ENCODE data around the gene CEP85L. TPM values are rescaled to one million over a fixed set of nuclear protein-coding genes. Genes with fewer than 3 reads are reported as not detected.

The CEP85L gene
- total and polyA plus RNA-seq, 12 donors = 1.0 to 19.2 (median 8.1) TPM

GRCh38 chr6:118542184-118542952, 109.0 kb downstream of the CEP85L start:
- 92 to 95% methylated on average over 3 of the region's 3 CpGs for WGBS, 2 donors
- ATAC-seq (no peak), DNase-seq (no peak)
- no peaks in the 10 kb centered on the region for H3K27me3 ChIP-seq
- peaks cover 0 to 52% (median 11%) of the 10 kb centered on the region in 9 donors for H3K4me1 ChIP-seq
- intact Hi-C loops (cut with DNase I) = loop anchor here in 2 of 10 donors (5.0 to 10.0 kb wide), 2 partner anchors 168 to 170 kb away; no protein-coding TSS in a partner anchor
- no peaks in the 10 kb centered on the region for H3K36me3 ChIP-seq
- H3K27ac ChIP-seq = peak overlapping the region in 9 of 10 donors; percentile 3 to 89 (median 83)
- TF ChIP-seq CTCF (IDR thresholded peaks at IDR 0.05) = no peak
- no peak overlapping the region for H3K4me3 ChIP-seq
- H3K9me3 ChIP-seq = no peaks in the 10 kb centered on the region

- WGBS, 2 donors = 10 to 23% methylated on average over 2 of the region's 2 CpGs
- Histone ChIP-seq H3K9me3 (no peaks in the 10 kb centered on the region), H3K27ac (peak overlapping the region; percentile 50 to 89 (median 76)), H3K4me3 (peak overlapping the region in 7 of 10 donors; percentile 2 to 28 (median 11)), H3K4me1 (peaks cover 0 to 51% (median 11%) of the 10 kb centered on the region in 9 donors), H3K36me3 (no peaks in the 10 kb centered on the region), H3K27me3 (no peaks in the 10 kb centered on the region)
- no peak for TF ChIP-seq CTCF (IDR thresholded peaks at IDR 0.05)
- DNase-seq = no peak
- ATAC-seq = peak; percentile 80 to 96 (median 94)
- intact Hi-C loops (cut with DNase I) = loop anchor here in 1 of 10 donors (5.0 kb wide), 1 partner anchor 165 kb away; no protein-coding TSS in a partner anchor
Observed at GRCh38 chr6:118537574-118537973, 113.8 kb downstream of the CEP85L start.

- ATAC-seq (peak in 2 of 8 donors; percentile 20 to 38), DNase-seq (no peak)
- no peaks in the 10 kb centered on the region for H3K36me3 ChIP-seq
- peak overlapping the region; percentile 50 to 89 (median 76) for H3K27ac ChIP-seq
- 40 to 65% methylated on average over 2 of the region's 2 CpGs for WGBS, 2 donors
- TF ChIP-seq CTCF (IDR thresholded peaks at IDR 0.05) = no peak
- H3K9me3 ChIP-seq = peaks cover 0 to 2% (median 0%) of the 10 kb centered on the region in 11 donors
- no peaks in the 10 kb centered on the region for H3K27me3 ChIP-seq
- intact Hi-C loops (cut with DNase I) = loop anchor here in 1 of 10 donors (5.0 kb wide), 1 partner anchor 164 kb away; no protein-coding TSS in a partner anchor
- peaks cover 0 to 43% (median 11%) of the 10 kb centered on the region in 9 donors for H3K4me1 ChIP-seq
- peak overlapping the region in 7 of 10 donors; percentile 2 to 27 (median 11) for H3K4me3 ChIP-seq
Observed at GRCh38 chr6:118536478-118536877, 114.9 kb downstream of the CEP85L start.

GRCh38 chr6:118535176-118535844, 116.1 kb downstream of the CEP85L start:
- Histone ChIP-seq H3K27me3 (no peaks in the 10 kb centered on the region), H3K4me3 (no peak overlapping the region), H3K27ac (peak overlapping the region in 4 of 10 donors; percentile 69 to 89 (median 77)), H3K36me3 (no peaks in the 10 kb centered on the region), H3K9me3 (peaks cover 0 to 11% (median 0%) of the 10 kb centered on the region in 11 donors), H3K4me1 (peaks cover 0 to 32% (median 8%) of the 10 kb centered on the region in 9 donors)
- ATAC-seq = no peak
- DNase-seq = no peak
- no peak for TF ChIP-seq CTCF (IDR thresholded peaks at IDR 0.05)
- 96% methylated on average over 6 of the region's 6 CpGs for WGBS, 2 donors
- intact Hi-C loops (cut with DNase I) = loop anchor here in 1 of 10 donors (5.0 kb wide), 1 partner anchor 163 kb away; no protein-coding TSS in a partner anchor
